SU-DHL-6 (cell line): ENCODE measurements around the gene TMEM175.

ENCODE experiments used
- CTCF ChIP-seq: fragments of 200-600 bp; sonication (generic); IDR thresholded peaks from one replicate; pipeline ENCODE4 v1.5.1; 2017; ENCODE audit warnings: antibody characterized with exemption, mild to moderate bottlenecking, low read length, moderate library complexity; ENCODE audit not compliant: insufficient read depth, poor library complexity, severe bottlenecking
- EZH2phosphoT487 ChIP-seq: fragments of 200-600 bp; sonication (generic), shearing (Covaris generic); conservative IDR thresholded peaks from 2 replicates; pipeline ENCODE4 v1.6.1; 2018; ENCODE audit warnings: mild to moderate bottlenecking, antibody characterized with exemption, low read length, moderate library complexity, mixed read lengths

GRCh38 chr4:882646-883045 lies 49.6 kb upstream of the TMEM175 start:
- no peak for TF ChIP-seq CTCF
- TF ChIP-seq EZH2phosphoT487, result no peak
